Measurements from ENCODE around the gene SPATA18. TPM values are rescaled to one million over a fixed set of nuclear protein-coding genes. Genes with fewer than 3 reads are reported as not detected.

The SPATA18 gene
- total and polyA plus RNA-seq, 11 donors: 0.23 to 5.7 (median 1.7) TPM

- no peaks in the 10 kb centered on the region for H3K36me3 ChIP-seq
- H3K4me1 ChIP-seq: no peaks in the 10 kb centered on the region
- no peaks in the 10 kb centered on the region for H3K27me3 ChIP-seq
- 76 to 79% (median 78%) methylated on average over 2 of the region's 2 CpGs for WGBS, 4 donors
- ATAC-seq: no peak
- no peak overlapping the region for H3K27ac ChIP-seq
- no peak for TF ChIP-seq POLR2A (IDR thresholded peaks at IDR 0.05)
- TF ChIP-seq CTCF (IDR thresholded peaks at IDR 0.05): no peak
- H3K4me3 ChIP-seq: no peak overlapping the region
- peaks cover 0 to 10% (median 0%) of the 10 kb centered on the region in 12 donors for H3K9me3 ChIP-seq
- intact Hi-C loops (cut with DNase I): no loop called here
- DNase-seq: no peak
These were observed 91.7 kb downstream of the SPATA18 start for GRCh38 chr4:52142816-52143215.

- 75 to 84% (median 81%) methylated on average over 3 of the region's 3 CpGs for WGBS, 4 donors
- TF ChIP-seq POLR2A (IDR thresholded peaks at IDR 0.05) (no peak), CTCF (IDR thresholded peaks at IDR 0.05) (no peak)
- intact Hi-C loops (cut with DNase I): no loop called here
- ATAC-seq (no peak), DNase-seq (no peak)
- Histone ChIP-seq H3K4me1 (no peaks in the 10 kb centered on the region), H3K4me3 (no peak overlapping the region), H3K36me3 (no peaks in the 10 kb centered on the region), H3K27ac (no peak overlapping the region), H3K9me3 (peaks cover 0 to 10% (median 0%) of the 10 kb centered on the region in 12 donors), H3K27me3 (no peaks in the 10 kb centered on the region)
These were observed 92.7 kb downstream of the SPATA18 start for GRCh38 chr4:52143815-52144214.

GRCh38 chr4:52144372-52144771, 93.3 kb downstream of the SPATA18 start:
- H3K27me3 ChIP-seq: no peaks in the 10 kb centered on the region
- no peak overlapping the region for H3K4me3 ChIP-seq
- ATAC-seq: peak in 1 of 4 donors; percentile 49
- peaks cover 0 to 10% (median 0%) of the 10 kb centered on the region in 12 donors for H3K9me3 ChIP-seq
- TF ChIP-seq POLR2A (IDR thresholded peaks at IDR 0.05) (no peak), CTCF (IDR thresholded peaks at IDR 0.05) (no peak)
- H3K36me3 ChIP-seq: no peaks in the 10 kb centered on the region
- H3K27ac ChIP-seq: no peak overlapping the region
- intact Hi-C loops (cut with DNase I): no loop called here
- no peak for DNase-seq
- 68 to 80% (median 72%) methylated on average over 7 of the region's 7 CpGs for WGBS, 4 donors
- no peaks in the 10 kb centered on the region for H3K4me1 ChIP-seq

Other genes with a start within 250 kb of the SPATA18 start
- 10 to 100 TPM; 16.6 to 54.0 (median 38.1) TPM for gene DCUN1D4, start 208.2 kb upstream of the SPATA18 start, total RNA-seq
- 10 to 100 TPM; 10.4 to 19.1 TPM for gene DCUN1D4, start 208.2 kb upstream of the SPATA18 start, polyA plus RNA-seq
- under 1 TPM; 0.12 to 0.56 (median 0.27) TPM for gene LRRC66, start 30.9 kb upstream of the SPATA18 start, total RNA-seq
- gene LRRC66, start 30.9 kb upstream of the SPATA18 start, polyA plus RNA-seq: under 1 TPM; 0.11 to 0.19 TPM
- gene SGCB, start 13.0 kb upstream of the SPATA18 start, total RNA-seq: 100 to 1,000 TPM in 1 of 9 donors, 10 to 100 TPM in 8; 50.3 to 111 (median 73.8) TPM
- gene SGCB, start 13.0 kb upstream of the SPATA18 start, polyA plus RNA-seq: 10 to 100 TPM; 17.4 to 28.3 TPM